GM12873 (cell line): ENCODE results near the gene FBXO34.

Experiments used
- TF ChIP-seq, protein P1 (sequence below): IDR thresholded peaks from 2 replicates; pipeline ENCODE4 v1.5.1; 2012; ENCODE audit warnings: low read depth, mild to moderate bottlenecking, moderate library complexity, low read length, control low read depth; ENCODE audit not compliant: insufficient read depth; ENCODE audit errors: missing control alignments

Gene FBXO34

DNA sequence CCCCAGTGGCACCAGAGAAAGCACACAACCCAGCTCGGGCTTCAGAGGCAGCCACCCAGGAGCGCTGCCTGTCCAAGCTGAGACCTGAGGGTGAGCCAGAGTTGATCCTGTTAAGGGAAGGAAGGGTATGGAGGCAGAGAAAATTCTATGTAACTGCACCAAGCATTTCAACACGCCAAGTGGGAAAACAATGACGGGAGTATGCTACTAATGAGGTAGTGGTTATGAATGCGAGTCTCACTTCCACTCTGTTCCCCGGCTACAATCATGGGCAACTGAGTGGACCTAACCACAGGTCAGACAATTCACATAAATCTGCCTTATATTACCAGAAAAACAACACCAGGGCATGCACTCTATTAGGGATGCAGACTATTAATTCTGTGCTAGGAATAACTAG is 130.5 kb downstream of the FBXO34 start:
- TF ChIP-seq, protein P1, sequence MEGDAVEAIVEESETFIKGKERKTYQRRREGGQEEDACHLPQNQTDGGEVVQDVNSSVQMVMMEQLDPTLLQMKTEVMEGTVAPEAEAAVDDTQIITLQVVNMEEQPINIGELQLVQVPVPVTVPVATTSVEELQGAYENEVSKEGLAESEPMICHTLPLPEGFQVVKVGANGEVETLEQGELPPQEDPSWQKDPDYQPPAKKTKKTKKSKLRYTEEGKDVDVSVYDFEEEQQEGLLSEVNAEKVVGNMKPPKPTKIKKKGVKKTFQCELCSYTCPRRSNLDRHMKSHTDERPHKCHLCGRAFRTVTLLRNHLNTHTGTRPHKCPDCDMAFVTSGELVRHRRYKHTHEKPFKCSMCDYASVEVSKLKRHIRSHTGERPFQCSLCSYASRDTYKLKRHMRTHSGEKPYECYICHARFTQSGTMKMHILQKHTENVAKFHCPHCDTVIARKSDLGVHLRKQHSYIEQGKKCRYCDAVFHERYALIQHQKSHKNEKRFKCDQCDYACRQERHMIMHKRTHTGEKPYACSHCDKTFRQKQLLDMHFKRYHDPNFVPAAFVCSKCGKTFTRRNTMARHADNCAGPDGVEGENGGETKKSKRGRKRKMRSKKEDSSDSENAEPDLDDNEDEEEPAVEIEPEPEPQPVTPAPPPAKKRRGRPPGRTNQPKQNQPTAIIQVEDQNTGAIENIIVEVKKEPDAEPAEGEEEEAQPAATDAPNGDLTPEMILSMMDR = no peak
